K562 (cell line): ENCODE results near the gene DNALI1. TPM values are rescaled to one million over a fixed set of nuclear protein-coding genes. Genes with fewer than 3 reads are reported as not detected.

ENCODE experiments used
- ATAC-seq: fragments of 200-7000 bp; cut with Tn5 transposase; 3 replicates; pipeline ENCODE4 v1.9.1; 2020; ENCODE audit warnings: moderate library complexity
- BruUV-seq: library from RNA; stranded (reverse); fragments of 400-500 nt; replicated peaks from 2 replicates; lab custom pipeline; 2021; lab: Mats Ljungman, UMichigan
- CTCF ChIA-PET: fragments of 300-600 bp; formaldehyde crosslinking; extraction: SDS; loops from one replicate; lab custom pipeline; 2021; ENCODE audit warnings: low intra/inter-chr PET ratio; lab: Yijun Ruan, JAX
- POLR2A ChIA-PET: fragments of 300-600, 350-650 bp; sonication (Branson Sonifier 250); formaldehyde crosslinking; extraction: SDS; loops from one replicate; lab custom pipeline; 2021; ENCODE audit warnings: antibody characterized with exemption, inconsistent platforms; lab: Yijun Ruan, JAX
- DNase-seq, 4 experiments: peaks; one replicate each; pipeline versions ENCODE4 v3.0.0 to v3.0.0-alpha.2; 2011 to 2018; ENCODE audit warnings: low spot score in 3 of 4, mixed read lengths in 3 of 4; ENCODE audit errors: extremely low read depth in 1 of 4
- FAIRE-seq: peaks from 2 replicates; lab custom pipeline; 2011; peaks lifted over from hg19 to GRCh38; lab: Jason Lieb, UNC
- H2AFZ ChIP-seq: 2 replicates; pipeline ENCODE4 v1.6.0; 2011; ENCODE audit warnings: low read depth, low read length, control low read depth, inconsistent platforms
- H3K27ac ChIP-seq: fragments of 200-600 bp; 3 replicates; pipeline ENCODE4 v1.8.0; 2011; ENCODE audit warnings: low read depth, mild to moderate bottlenecking, control low read depth, inconsistent platforms, low read length, moderate library complexity, mixed read lengths; ENCODE audit errors: extremely low read depth
- H3K27me3 ChIP-seq, 2 experiments: fragments of 300-600 bp in 1 of 2; 2 replicates in 1 of 2; 3 replicates in 1 of 2; pipeline versions ENCODE4 v1.6.0 to v1.8.0; 2011; ENCODE audit warnings: inconsistent platforms in 2 of 2, low read length in 2 of 2, mild to moderate bottlenecking in 1 of 2, mixed read lengths in 1 of 2, moderate library complexity in 1 of 2; ENCODE audit not compliant: control insufficient read depth in 2 of 2, insufficient read depth in 2 of 2
- H3K36me3 ChIP-seq: fragments of 300-600 bp; 3 replicates; pipeline ENCODE4 v1.8.0; 2011; ENCODE audit warnings: mild to moderate bottlenecking, low read length, inconsistent platforms; ENCODE audit not compliant: control insufficient read depth, insufficient read depth
- H3K4me1 ChIP-seq, 2 experiments: fragments of 200-600 bp in 1 of 2; replicated peaks in 1 of 2; 2 replicates in 1 of 2; 3 replicates in 1 of 2; pipeline versions ENCODE4 v1.5.1 to v1.8.0; 2011; ENCODE audit warnings: inconsistent platforms in 2 of 2, low read length in 2 of 2, mild to moderate bottlenecking in 1 of 2, mixed read lengths in 1 of 2, moderate library complexity in 1 of 2; ENCODE audit not compliant: control insufficient read depth in 2 of 2, insufficient read depth in 2 of 2
- H3K4me2 ChIP-seq: 2 replicates; pipeline ENCODE4 v1.6.1; 2011; ENCODE audit warnings: low read length, control low read depth, inconsistent platforms, mixed read lengths; ENCODE audit not compliant: insufficient read depth
- H3K4me3 ChIP-seq: fragments of 200-600 bp; sonication (generic), shearing (Covaris generic); 2 replicates; pipeline ENCODE4 v1.5.1; 2016; ENCODE audit warnings: control low read depth, inconsistent platforms
- H3K79me2 ChIP-seq: fragments of 200-600 bp; 3 replicates; pipeline ENCODE4 v1.8.0; 2011; ENCODE audit warnings: low read length, inconsistent platforms; ENCODE audit not compliant: control insufficient read depth, insufficient read depth
- H3K9ac ChIP-seq, 2 experiments: 2 replicates each; pipeline versions ENCODE4 v1.6.0 to v1.6.1; 2011; ENCODE audit warnings: low read depth in 2 of 2, low read length in 2 of 2, control low read depth in 1 of 2, inconsistent platforms in 1 of 2, mild to moderate bottlenecking in 1 of 2, mixed read lengths in 1 of 2; ENCODE audit not compliant: insufficient read depth in 1 of 2
- H3K9me1 ChIP-seq: one replicate; pipeline ENCODE4 v1.6.0; 2011; ENCODE audit warnings: inconsistent platforms, mild to moderate bottlenecking, low read length, moderate library complexity; ENCODE audit not compliant: control insufficient read depth, insufficient read depth
- H3K9me3 ChIP-seq: replicated peaks from 2 replicates; pipeline ENCODE4 v1.5.1; 2011; ENCODE audit warnings: low read depth, low read length, inconsistent platforms; ENCODE audit not compliant: control insufficient read depth, insufficient read depth
- H4K20me1 ChIP-seq: replicated peaks from 2 replicates; pipeline ENCODE4 v1.6.1; 2011; ENCODE audit warnings: low read length, inconsistent platforms, mixed read lengths; ENCODE audit not compliant: control insufficient read depth, insufficient read depth
- ARID4B ChIP-seq: sonication (generic); formaldehyde crosslinking; IDR thresholded peaks from 2 replicates; pipeline ENCODE4 v1.8.0; 2022; ENCODE audit warnings: mild to moderate bottlenecking, missing genetic modification reagents
- C11orf30 ChIP-seq: fragments of 450-650 bp; IDR thresholded peaks from 2 replicates; pipeline ENCODE4 v1.6.1; 2016; ENCODE audit warnings: low read depth, mild to moderate bottlenecking
- HDAC6 ChIP-seq: IDR thresholded peaks from 2 replicates; pipeline ENCODE4 v1.6.1; 2012; ENCODE audit warnings: low read depth, mild to moderate bottlenecking, control low read depth, inconsistent platforms, low read length, moderate library complexity
- IFI16 ChIP-seq: fragments of 250-450 bp; sonication (Bioruptor Pico); IDR thresholded peaks from 2 replicates; pipeline ENCODE4 v2.1.2; 2022; ENCODE audit warnings: mild to moderate bottlenecking, inconsistent platforms
- IRF9 ChIP-seq: fragments of 450-650 bp; IDR thresholded peaks from 2 replicates; pipeline ENCODE4 v1.6.1; 2016; ENCODE audit warnings: missing biosample characterization, missing genetic modification characterization
- KLF16 ChIP-seq: IDR thresholded peaks from 2 replicates; pipeline ENCODE4 v1.6.1; 2016; ENCODE audit warnings: antibody characterized with exemption
- NFIC ChIP-seq: fragments of 450-650 bp; IDR thresholded peaks from 2 replicates; pipeline ENCODE4 v1.6.1; 2017; ENCODE audit warnings: mild to moderate bottlenecking, inconsistent platforms
- RAD51 ChIP-seq: fragments of 450-650 bp; IDR thresholded peaks from 2 replicates; pipeline ENCODE4 v1.7.1; 2016; ENCODE audit warnings: low read depth, mild to moderate bottlenecking, borderline replicate concordance
- ZNF316 ChIP-seq: fragments of 450-650 bp; IDR thresholded peaks from 2 replicates; pipeline ENCODE4 v1.6.1; 2016
- ZNF431 ChIP-seq: sonication (generic); formaldehyde crosslinking; IDR thresholded peaks from 2 replicates; pipeline ENCODE4 v1.8.0; 2022; ENCODE audit warnings: mild to moderate bottlenecking, missing genetic modification reagents
- WGBS: fragments of 100-300 bp; shearing (Covaris generic); methylation state at CpG from one replicate; pipeline ENCODE4 v1.1.6; 2016; ENCODE audit warnings: low coverage, mixed read lengths; ENCODE audit not compliant: insufficient coverage; ENCODE audit errors: missing lambda C conversion rate; 5-methylcytosine and 5-hydroxymethylcytosine counted together
- in situ Hi-C: fragments of 300-500 bp; cut with MboI; formaldehyde crosslinking; loops from 4 replicates; pipeline ENCODE4 v1.15.0; 2018; ENCODE audit warnings: inconsistent platforms, mixed read lengths
- intact Hi-C: fragments of 100-400 bp; cut with micrococcal nuclease; formaldehyde crosslinking; loops from 2 replicates; pipeline ENCODE4 v1.14.2; 2022
- polyA plus RNA-seq, 8 experiments: library from polyadenylated mRNA; depleted of rRNA in 4 of 8; stranded (reverse) in 5 of 8; unstranded in 3 of 8; fragments of >200 nt; fragmentation: Nextera tagmentation in 2 of 8; fragmentation: Illumina TruSeq in 1 of 8; extraction: Ambion mirVana in 2 of 8; extraction: Trizol in 1 of 8; gene quantifications; 2 replicates each; pipeline versions ENCODE4 v1.2.1 to v1.2.3, GENCODE V29; 2011 to 2014; ENCODE audit warnings: inconsistent platforms in 1 of 8, missing spikeins in 1 of 8
- total RNA-seq, 7 experiments: library from RNA; depleted of rRNA in 6 of 7; stranded (reverse); fragments of >200 nt in 6 of 7; fragmentation: Illumina TruSeq in 2 of 7; extraction: Trizol in 2 of 7; gene quantifications; 2 replicates each; pipeline versions ENCODE4 v1.2.1 to v1.2.3, GENCODE V29; 2011 to 2021; ENCODE audit warnings: low replicate concordance in 1 of 7
- TF ChIP-seq, protein P1 (sequence below): fragments of 450-650 bp; IDR thresholded peaks from 2 replicates; pipeline ENCODE4 v1.6.1; 2014; ENCODE audit warnings: low read depth, mild to moderate bottlenecking, moderate library complexity, borderline replicate concordance

The DNALI1 gene
- total and polyA plus RNA-seq, 9 of the 15 experiments (the other 6 are each of a cell fraction or from before 2014, with no cell fraction given): 0.87 to 5.6 (median 1.2) TPM

GRCh38 chr1:37515185-37516034 lies 41.3 kb upstream of the DNALI1 start (continued):
- TF ChIP-seq IFI16 (CRISPR knock-in tag) (no peak), C11orf30 (peak; percentile 38; the same call in 1 of the 2 replicates), ZNF316 (peak; percentile 53)

- no peak overlapping the region for H3K4me2 ChIP-seq
- peaks cover 25% of the 10 kb centered on the region for H3K79me2 ChIP-seq
- intact Hi-C loops: no loop called here
- H3K36me3 ChIP-seq: peaks cover 9% of the 10 kb centered on the region
- 80% methylated on average over 1 of the region's 1 CpG for WGBS
- CTCF ChIA-PET: no interaction called here
- H3K9me1 ChIP-seq: peaks cover 4% of the 10 kb centered on the region
- DNase-seq (no peak), ATAC-seq (no peak), FAIRE-seq (no peak)
- in situ Hi-C loops: no loop called here
- H2AFZ ChIP-seq: no peak overlapping the region
- peaks cover 4% of the 10 kb centered on the region; the same call in 1 of the 2 replicates for H4K20me1 ChIP-seq
- POLR2A ChIA-PET: no interaction called here
- no peaks in the 10 kb centered on the region for H3K27me3 ChIP-seq
- no peak overlapping the region for H3K4me3 ChIP-seq
- H3K4me1 ChIP-seq: peaks cover 13 to 17% of the 10 kb centered on the region in 2 experiments; a peak in 4 of 5 replicates
- H3K27ac ChIP-seq: no peak overlapping the region
- no peaks in the 10 kb centered on the region for H3K9me3 ChIP-seq
- BruUV-seq: no TSS peak
- no peak overlapping the region for H3K9ac ChIP-seq
- no peak for TF ChIP-seq RAD51
- no peak for TF ChIP-seq IRF9
- no peak for TF ChIP-seq NFIC
- TF ChIP-seq ZNF431: no peak
- no peak for TF ChIP-seq ARID4B (CRISPR knock-in tag)
- TF ChIP-seq, protein P1, sequence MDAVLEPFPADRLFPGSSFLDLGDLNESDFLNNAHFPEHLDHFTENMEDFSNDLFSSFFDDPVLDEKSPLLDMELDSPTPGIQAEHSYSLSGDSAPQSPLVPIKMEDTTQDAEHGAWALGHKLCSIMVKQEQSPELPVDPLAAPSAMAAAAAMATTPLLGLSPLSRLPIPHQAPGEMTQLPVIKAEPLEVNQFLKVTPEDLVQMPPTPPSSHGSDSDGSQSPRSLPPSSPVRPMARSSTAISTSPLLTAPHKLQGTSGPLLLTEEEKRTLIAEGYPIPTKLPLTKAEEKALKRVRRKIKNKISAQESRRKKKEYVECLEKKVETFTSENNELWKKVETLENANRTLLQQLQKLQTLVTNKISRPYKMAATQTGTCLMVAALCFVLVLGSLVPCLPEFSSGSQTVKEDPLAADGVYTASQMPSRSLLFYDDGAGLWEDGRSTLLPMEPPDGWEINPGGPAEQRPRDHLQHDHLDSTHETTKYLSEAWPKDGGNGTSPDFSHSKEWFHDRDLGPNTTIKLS: no peak
- no peak for TF ChIP-seq KLF16
- TF ChIP-seq HDAC6: no peak
These were observed 39.2 kb upstream of the DNALI1 start for GRCh38 chr1:37517569-37517968.
